Endothelial cell of umbilical vein (primary cell): ENCODE measurements around the gene LRIG1. TPM values are rescaled to one million over a fixed set of nuclear protein-coding genes. Genes with fewer than 3 reads are reported as not detected.

Source experiments
- BruUV-seq: library from RNA; stranded (reverse); fragments of 400-500 nt; replicated peaks from 2 replicates; lab custom pipeline; 2021; lab: Mats Ljungman, UMichigan
- CTCF ChIA-PET: fragments of 300-600, 350-600 bp; sonication (Branson Sonifier 250); formaldehyde crosslinking; loops from one replicate; lab custom pipeline; 2021; ENCODE audit warnings: antibody characterized with exemption, inconsistent platforms; lab: Charles Lee
- POLR2A ChIA-PET: fragments of 300-600, 350-600 bp; sonication (Branson Sonifier 250); formaldehyde crosslinking; loops from one replicate; lab custom pipeline; 2021; ENCODE audit warnings: antibody characterized with exemption, inconsistent platforms; lab: Charles Lee
- DNase-seq: peaks from one replicate; pipeline ENCODE4 v3.0.0-alpha.2; 2011; ENCODE audit warnings: low read depth, low spot score
- FAIRE-seq: peaks from 2 replicates; lab custom pipeline; 2011; peaks lifted over from hg19 to GRCh38; lab: Jason Lieb, UNC
- H2AFZ ChIP-seq: 2 replicates; pipeline ENCODE4 v1.6.0; 2012; ENCODE audit warnings: low read depth, low read length, control low read depth, inconsistent platforms
- H3K27ac ChIP-seq: 2 replicates; pipeline ENCODE4 v1.5.1; 2011; ENCODE audit warnings: low read depth, mild to moderate bottlenecking, control low read depth, low read length, moderate library complexity; ENCODE audit not compliant: insufficient read depth
- H3K27me3 ChIP-seq, 2 experiments: 2 replicates each; pipeline versions ENCODE4 v1.6.0 to v1.6.1; 2011; ENCODE audit warnings: low read length in 2 of 2, mixed read lengths in 1 of 2; ENCODE audit not compliant: control insufficient read depth in 2 of 2, insufficient read depth in 2 of 2
- H3K36me3 ChIP-seq, 2 experiments: 2 replicates in 1 of 2; 3 replicates in 1 of 2; pipeline ENCODE4 v1.5.1; 2011; ENCODE audit warnings: low read length in 2 of 2, mild to moderate bottlenecking in 1 of 2, moderate library complexity in 1 of 2; ENCODE audit not compliant: control insufficient read depth in 2 of 2, insufficient read depth in 2 of 2; ENCODE audit errors: extremely low read depth in 1 of 2
- H3K4me1 ChIP-seq: 3 replicates; pipeline ENCODE4 v1.5.1; 2011; ENCODE audit warnings: mild to moderate bottlenecking, low read length; ENCODE audit not compliant: control insufficient read depth, insufficient read depth; ENCODE audit errors: extremely low read depth
- H3K4me2 ChIP-seq: 2 replicates; pipeline ENCODE4 v1.6.1; 2011; ENCODE audit warnings: low read length, control low read depth, mixed read lengths; ENCODE audit not compliant: insufficient read depth
- H3K4me3 ChIP-seq, 3 experiments: fragments of 200-600 bp in 1 of 3; sonication (generic), shearing (Covaris generic) in 1 of 3; replicated peaks in 1 of 3; 2 replicates each; pipeline ENCODE4 v1.5.1; 2011 to 2016; ENCODE audit warnings: control low read depth in 3 of 3, low read length in 3 of 3, mild to moderate bottlenecking in 2 of 3, inconsistent platforms in 1 of 3, low read depth in 1 of 3, moderate library complexity in 1 of 3; ENCODE audit not compliant: insufficient read depth in 1 of 3
- H3K79me2 ChIP-seq: 2 replicates; pipeline ENCODE4 v1.6.0; 2012; ENCODE audit warnings: low read length, inconsistent platforms; ENCODE audit not compliant: control insufficient read depth, insufficient read depth
- H3K9ac ChIP-seq: replicated peaks from 2 replicates; pipeline ENCODE3; 2011; ENCODE audit warnings: low read length, control low read depth; ENCODE audit not compliant: insufficient read depth; ENCODE audit errors: extremely low read depth
- H3K9me1 ChIP-seq: replicated peaks from 3 replicates; pipeline ENCODE4 v1.6.0; 2011; ENCODE audit warnings: mild to moderate bottlenecking, low read length; ENCODE audit not compliant: control insufficient read depth, insufficient read depth; ENCODE audit errors: extremely low read depth
- H3K9me3 ChIP-seq: replicated peaks from 2 replicates; pipeline ENCODE4 v1.5.1; 2012; ENCODE audit warnings: low read length, inconsistent platforms; ENCODE audit not compliant: control insufficient read depth, insufficient read depth
- H4K20me1 ChIP-seq: replicated peaks from 2 replicates; pipeline ENCODE3; 2011; ENCODE audit warnings: mild to moderate bottlenecking, low read length; ENCODE audit not compliant: control insufficient read depth, insufficient read depth; ENCODE audit errors: extremely low read depth
- CTCF ChIP-seq, 2 donors: IDR thresholded peaks; 1 replicate in 1 of 2; 2 replicates in 1 of 2; pipeline ENCODE4 v1.5.1; 2011; ENCODE audit warnings: low read length in 2 of 2, mild to moderate bottlenecking in 2 of 2, moderate library complexity in 2 of 2, control low read depth in 1 of 2, inconsistent platforms in 1 of 2, low read depth in 1 of 2; ENCODE audit not compliant: insufficient read depth in 1 of 2; ENCODE audit errors: extremely low read depth in 1 of 2
- EZH2 ChIP-seq: IDR thresholded peaks from 2 replicates; pipeline ENCODE4 v1.6.1; 2012; ENCODE audit warnings: borderline replicate concordance, low read depth, mild to moderate bottlenecking, moderate library complexity, low read length, inconsistent platforms; ENCODE audit not compliant: severe bottlenecking
- FOS ChIP-seq: IDR thresholded peaks from 2 replicates; pipeline ENCODE4 v1.6.1; 2011; ENCODE audit warnings: mild to moderate bottlenecking, low read length, moderate library complexity, borderline replicate concordance; ENCODE audit not compliant: insufficient read depth
- GATA2 ChIP-seq: IDR thresholded peaks from 2 replicates; pipeline ENCODE4 v1.7.0; 2011; ENCODE audit warnings: low read depth, mild to moderate bottlenecking, moderate library complexity, mixed read lengths, low read length; ENCODE audit not compliant: insufficient read length, insufficient read depth
- JUN ChIP-seq: IDR thresholded peaks from 2 replicates; pipeline ENCODE4 v1.6.1; 2011; ENCODE audit warnings: borderline replicate concordance, low read depth; ENCODE audit not compliant: insufficient read length, insufficient read depth
- MAX ChIP-seq: IDR thresholded peaks from 2 replicates; pipeline ENCODE4 v1.6.1; 2011; ENCODE audit not compliant: insufficient read depth, insufficient read length
- MYC ChIP-seq: IDR thresholded peaks from one replicate; pipeline ENCODE4 v1.6.1; 2011; ENCODE audit warnings: mild to moderate bottlenecking, low read depth, low read length
- POLR2A ChIP-seq: IDR thresholded peaks from 2 replicates; pipeline ENCODE4 v1.6.1; 2012; ENCODE audit warnings: low read depth, mild to moderate bottlenecking, control low read depth, low read length
- POLR2AphosphoS5 ChIP-seq: IDR thresholded peaks from 2 replicates; pipeline ENCODE4 v1.6.1; 2012; ENCODE audit warnings: low read depth, mild to moderate bottlenecking, control low read depth, low read length, moderate library complexity; ENCODE audit not compliant: insufficient read depth
- dilution Hi-C: fragments of 300-500 bp; cut with MboI; formaldehyde crosslinking; loops from one replicate; pipeline ENCODE4 v1.15.0; 2019; ENCODE audit warnings: low sequenced_read_pairs; ENCODE audit not compliant: extremely low pct_ligation_motif_present
- intact Hi-C: fragments of 100-400 bp; cut with micrococcal nuclease; formaldehyde crosslinking; loops from one replicate; pipeline ENCODE4 v1.10.0; 2022
- polyA plus RNA-seq, 4 experiments: library from polyadenylated mRNA; depleted of rRNA in 3 of 4; stranded (reverse) in 3 of 4; unstranded in 1 of 4; fragments of >200 nt; gene quantifications; 2 replicates each; pipeline versions ENCODE4 v1.2.1 to v1.2.3, GENCODE V29; 2011 to 2012; ENCODE audit warnings: missing spikeins in 1 of 4
- total RNA-seq: library from RNA; stranded (reverse); gene quantifications from 2 replicates; pipeline ENCODE4 v1.2.3, GENCODE V29; 2021

Gene LRIG1
- total and polyA plus RNA-seq, 2 donors (not counting 3 experiments of a cell fraction or from before 2014, with no cell fraction given): 50.3 to 52.2 TPM

GRCh38 chr3:66432767-66433521 is 67.9 kb downstream of the LRIG1 start:
- no peak overlapping the region for H2AFZ ChIP-seq
- no peaks in the 10 kb centered on the region for H3K36me3 ChIP-seq
- intact Hi-C loops (no loop called here), dilution Hi-C loops (no loop called here)
- H3K4me2 ChIP-seq: no peak overlapping the region
- no peak overlapping the region for H3K4me3 ChIP-seq
- no peaks in the 10 kb centered on the region for H3K9me3 ChIP-seq
- BruUV-seq: no TSS peak
- no peak overlapping the region for H3K27ac ChIP-seq
- no peaks in the 10 kb centered on the region for H4K20me1 ChIP-seq
- peaks cover 12% of the 10 kb centered on the region for H3K79me2 ChIP-seq
- TF ChIP-seq CTCF (IDR thresholded peaks at IDR 0.05; ENCODE audit: extremely low read depth in 1 of 2, insufficient read depth in 1 of 2, low read depth in 1 of 2, low read length in 2 of 2) (no peak), EZH2 (no peak), GATA2 (no peak), MYC (no peak), MAX (no peak), POLR2AphosphoS5 (no peak), POLR2A (no peak), FOS (no peak), JUN (no peak)
- ChIA-PET POLR2A (no interaction called here), CTCF (interaction anchor here (1.9 kb wide), 2 partner anchors 10 to 12 kb away, joined by 5 to 6 read pairs; no protein-coding TSS in a partner anchor)
- no peaks in the 10 kb centered on the region for H3K27me3 ChIP-seq
- no peak overlapping the region for H3K9ac ChIP-seq
- FAIRE-seq: no peak
- no peaks in the 10 kb centered on the region for H3K9me1 ChIP-seq
- H3K4me1 ChIP-seq: peaks cover 17% of the 10 kb centered on the region
- no peak for DNase-seq
